ENCODE measurements around the gene P4HA3.

P4HA3 gene

GRCh38 chr11:74319139-74319816 is 7.8 kb upstream of the P4HA3 start:
- Histone ChIP-seq H3K9me3 (ENCODE audit: control insufficient read depth in 5 of 5, low read length in 5 of 5) (peaks cover 3 to 15% (median 6%) of the 10 kb centered on the region in 5 donors), H3K27me3 (ENCODE audit: control insufficient read depth in 5 of 5, insufficient read depth in 4 of 5, low read length in 5 of 5) (no peaks in the 10 kb centered on the region), H3K36me3 (ENCODE audit: control insufficient read depth in 5 of 5, insufficient read depth in 5 of 5, low read length in 5 of 5) (no peaks in the 10 kb centered on the region), H3K27ac (ENCODE audit: low read depth, low read length) (peak overlapping the region; percentile 37), H3K4me1 (ENCODE audit: control insufficient read depth in 5 of 5, insufficient read depth in 5 of 5, low read length in 5 of 5) (peaks cover 5 to 26% (median 18%) of the 10 kb centered on the region in 5 donors), H3K9ac (ENCODE audit: low read length in 5 of 5) (no peak overlapping the region), H3K4me3 (ENCODE audit: low read depth in 1 of 5, low read length in 5 of 5) (no peak overlapping the region)

- H3K4me3 ChIP-seq (ENCODE audit: low read depth in 1 of 5, low read length in 5 of 5) = no peak overlapping the region
- no peaks in the 10 kb centered on the region for H3K27me3 ChIP-seq (ENCODE audit: control insufficient read depth in 5 of 5, insufficient read depth in 4 of 5, low read length in 5 of 5)
- H3K4me1 ChIP-seq (ENCODE audit: control insufficient read depth in 5 of 5, insufficient read depth in 5 of 5, low read length in 5 of 5) = peaks cover 5 to 23% (median 18%) of the 10 kb centered on the region in 5 donors
- no peak overlapping the region for H3K9ac ChIP-seq (ENCODE audit: low read length in 5 of 5)
- H3K36me3 ChIP-seq (ENCODE audit: control insufficient read depth in 5 of 5, insufficient read depth in 5 of 5, low read length in 5 of 5) = no peaks in the 10 kb centered on the region
- peak overlapping the region; percentile 37 for H3K27ac ChIP-seq (ENCODE audit: low read depth, low read length)
- peaks cover 3 to 15% (median 9%) of the 10 kb centered on the region in 5 donors for H3K9me3 ChIP-seq (ENCODE audit: control insufficient read depth in 5 of 5, low read length in 5 of 5)
Observed at GRCh38 chr11:74318241-74318932, 6.9 kb upstream of the P4HA3 start.

- no peak overlapping the region for H3K9ac ChIP-seq (ENCODE audit: low read length in 5 of 5)
- H3K27ac ChIP-seq (ENCODE audit: low read depth, low read length) = no peak overlapping the region
- H3K36me3 ChIP-seq (ENCODE audit: control insufficient read depth in 5 of 5, insufficient read depth in 5 of 5, low read length in 5 of 5) = no peaks in the 10 kb centered on the region
- H3K4me1 ChIP-seq (ENCODE audit: control insufficient read depth in 5 of 5, insufficient read depth in 5 of 5, low read length in 5 of 5) = peaks cover 3 to 13% (median 7%) of the 10 kb centered on the region in 5 donors
- no peaks in the 10 kb centered on the region for H3K27me3 ChIP-seq (ENCODE audit: control insufficient read depth in 5 of 5, insufficient read depth in 4 of 5, low read length in 5 of 5)
- peaks cover 3 to 15% (median 9%) of the 10 kb centered on the region in 5 donors for H3K9me3 ChIP-seq (ENCODE audit: control insufficient read depth in 5 of 5, low read length in 5 of 5)
- H3K4me3 ChIP-seq (ENCODE audit: low read depth in 1 of 5, low read length in 5 of 5) = no peak overlapping the region
Observed at GRCh38 chr11:74316772-74317505, 5.5 kb upstream of the P4HA3 start.

GRCh38 chr11:74312326-74312725 is 886 bp upstream of the P4HA3 start:
- H3K27me3 ChIP-seq (ENCODE audit: control insufficient read depth in 5 of 5, insufficient read depth in 4 of 5, low read length in 5 of 5) = peaks cover 0 to 6% (median 0%) of the 10 kb centered on the region in 5 donors
- no peak overlapping the region for H3K4me3 ChIP-seq (ENCODE audit: low read depth in 1 of 5, low read length in 5 of 5)
- H3K9ac ChIP-seq (ENCODE audit: low read length in 5 of 5) = no peak overlapping the region
- peaks cover 3 to 15% (median 9%) of the 10 kb centered on the region in 5 donors for H3K9me3 ChIP-seq (ENCODE audit: control insufficient read depth in 5 of 5, low read length in 5 of 5)
- peaks cover 0 to 12% (median 6%) of the 10 kb centered on the region in 5 donors for H3K4me1 ChIP-seq (ENCODE audit: control insufficient read depth in 5 of 5, insufficient read depth in 5 of 5, low read length in 5 of 5)
- H3K27ac ChIP-seq (ENCODE audit: low read depth, low read length) = no peak overlapping the region
- no peaks in the 10 kb centered on the region for H3K36me3 ChIP-seq (ENCODE audit: control insufficient read depth in 5 of 5, insufficient read depth in 5 of 5, low read length in 5 of 5)

GRCh38 chr11:74310857-74311256 is 583 bp downstream of the P4HA3 start:
- peaks cover 0 to 6% (median 0%) of the 10 kb centered on the region in 5 donors for H3K27me3 ChIP-seq (ENCODE audit: control insufficient read depth in 5 of 5, insufficient read depth in 4 of 5, low read length in 5 of 5)
- H3K27ac ChIP-seq (ENCODE audit: low read depth, low read length) = no peak overlapping the region
- H3K36me3 ChIP-seq (ENCODE audit: control insufficient read depth in 5 of 5, insufficient read depth in 5 of 5, low read length in 5 of 5) = no peaks in the 10 kb centered on the region
- peak overlapping the region in 3 of 5 donors; percentile 41 to 71 (median 54) for H3K9ac ChIP-seq (ENCODE audit: low read length in 5 of 5)
- peaks cover 0 to 7% (median 5%) of the 10 kb centered on the region in 5 donors for H3K9me3 ChIP-seq (ENCODE audit: control insufficient read depth in 5 of 5, low read length in 5 of 5)
- peak overlapping the region in 4 of 5 donors; percentile 55 to 71 (median 68) for H3K4me3 ChIP-seq (ENCODE audit: low read depth in 1 of 5, low read length in 5 of 5)
- peaks cover 0 to 13% (median 6%) of the 10 kb centered on the region in 5 donors for H3K4me1 ChIP-seq (ENCODE audit: control insufficient read depth in 5 of 5, insufficient read depth in 5 of 5, low read length in 5 of 5)

- no peak overlapping the region for H3K27ac ChIP-seq (ENCODE audit: low read depth, low read length)
- H3K9me3 ChIP-seq (ENCODE audit: control insufficient read depth in 5 of 5, low read length in 5 of 5) = no peaks in the 10 kb centered on the region
- no peak overlapping the region for H3K9ac ChIP-seq (ENCODE audit: low read length in 5 of 5)
- no peaks in the 10 kb centered on the region for H3K36me3 ChIP-seq (ENCODE audit: control insufficient read depth in 5 of 5, insufficient read depth in 5 of 5, low read length in 5 of 5)
- H3K4me1 ChIP-seq (ENCODE audit: control insufficient read depth in 5 of 5, insufficient read depth in 5 of 5, low read length in 5 of 5) = peaks cover 0 to 13% (median 6%) of the 10 kb centered on the region in 5 donors
- no peak overlapping the region for H3K4me3 ChIP-seq (ENCODE audit: low read depth in 1 of 5, low read length in 5 of 5)
- H3K27me3 ChIP-seq (ENCODE audit: control insufficient read depth in 5 of 5, insufficient read depth in 4 of 5, low read length in 5 of 5) = peaks cover 0 to 6% (median 0%) of the 10 kb centered on the region in 5 donors
Observed at GRCh38 chr11:74307434-74307833, 4.0 kb downstream of the P4HA3 start.

GRCh38 chr11:74306435-74307175 is 4.8 kb downstream of the P4HA3 start:
- Histone ChIP-seq H3K36me3 (ENCODE audit: control insufficient read depth in 5 of 5, insufficient read depth in 5 of 5, low read length in 5 of 5) (no peaks in the 10 kb centered on the region), H3K27ac (ENCODE audit: low read depth, low read length) (no peak overlapping the region), H3K9me3 (ENCODE audit: control insufficient read depth in 5 of 5, low read length in 5 of 5) (no peaks in the 10 kb centered on the region), H3K4me1 (ENCODE audit: control insufficient read depth in 5 of 5, insufficient read depth in 5 of 5, low read length in 5 of 5) (peaks cover 0 to 10% (median 6%) of the 10 kb centered on the region in 5 donors), H3K4me3 (ENCODE audit: low read depth in 1 of 5, low read length in 5 of 5) (no peak overlapping the region), H3K27me3 (ENCODE audit: control insufficient read depth in 5 of 5, insufficient read depth in 4 of 5, low read length in 5 of 5) (peaks cover 0 to 6% (median 0%) of the 10 kb centered on the region in 5 donors), H3K9ac (ENCODE audit: low read length in 5 of 5) (no peak overlapping the region)

- no peaks in the 10 kb centered on the region for H3K36me3 ChIP-seq (ENCODE audit: control insufficient read depth in 5 of 5, insufficient read depth in 5 of 5, low read length in 5 of 5)
- H3K27me3 ChIP-seq (ENCODE audit: control insufficient read depth in 5 of 5, insufficient read depth in 4 of 5, low read length in 5 of 5) = no peaks in the 10 kb centered on the region
- no peak overlapping the region for H3K27ac ChIP-seq (ENCODE audit: low read depth, low read length)
- H3K4me1 ChIP-seq (ENCODE audit: control insufficient read depth in 5 of 5, insufficient read depth in 5 of 5, low read length in 5 of 5) = no peaks in the 10 kb centered on the region
- H3K9me3 ChIP-seq (ENCODE audit: control insufficient read depth in 5 of 5, low read length in 5 of 5) = no peaks in the 10 kb centered on the region
- no peak overlapping the region for H3K4me3 ChIP-seq (ENCODE audit: low read depth in 1 of 5, low read length in 5 of 5)
- H3K9ac ChIP-seq (ENCODE audit: low read length in 5 of 5) = no peak overlapping the region
Observed at GRCh38 chr11:74299015-74299414, 12.4 kb downstream of the P4HA3 start.

- no peaks in the 10 kb centered on the region for H3K9me3 ChIP-seq (ENCODE audit: control insufficient read depth in 5 of 5, low read length in 5 of 5)
- no peaks in the 10 kb centered on the region for H3K27me3 ChIP-seq (ENCODE audit: control insufficient read depth in 5 of 5, insufficient read depth in 4 of 5, low read length in 5 of 5)
- no peaks in the 10 kb centered on the region for H3K4me1 ChIP-seq (ENCODE audit: control insufficient read depth in 5 of 5, insufficient read depth in 5 of 5, low read length in 5 of 5)
- no peaks in the 10 kb centered on the region for H3K36me3 ChIP-seq (ENCODE audit: control insufficient read depth in 5 of 5, insufficient read depth in 5 of 5, low read length in 5 of 5)
- no peak overlapping the region for H3K27ac ChIP-seq (ENCODE audit: low read depth, low read length)
- no peak overlapping the region for H3K9ac ChIP-seq (ENCODE audit: low read length in 5 of 5)
- no peak overlapping the region for H3K4me3 ChIP-seq (ENCODE audit: low read depth in 1 of 5, low read length in 5 of 5)
Observed at GRCh38 chr11:74297484-74297883, 14.0 kb downstream of the P4HA3 start.
